ENCODE measurements around the gene SCAPER. TPM values are rescaled to one million over a fixed set of nuclear protein-coding genes. Genes with fewer than 3 reads are reported as not detected.

SCAPER gene
- total and polyA plus RNA-seq, 10 of the 15 experiments (the other 5 are each of a cell fraction or from before 2014, with no cell fraction given): 1.0 to 7.7 (median 3.9) TPM

DNA sequence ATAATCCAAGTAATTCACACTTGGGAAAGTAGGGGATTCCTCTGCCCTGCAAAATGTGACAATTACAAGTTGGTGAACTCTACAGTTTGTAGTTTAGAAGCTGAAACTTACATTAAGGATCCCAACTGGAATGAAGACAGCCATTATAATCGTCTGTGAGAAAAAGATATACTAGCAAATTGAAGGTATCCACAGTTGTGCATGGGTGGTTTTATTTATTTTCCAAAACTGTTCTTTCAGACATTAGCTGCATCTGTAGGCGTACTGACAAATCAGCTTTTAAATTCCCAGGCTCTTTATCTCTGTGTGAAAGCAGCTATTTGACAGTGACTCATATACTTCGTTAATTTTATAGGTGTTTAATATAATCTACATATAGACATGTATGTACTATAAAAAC is 581.1 kb downstream of the SCAPER start (continued):
- TF ChIP-seq, protein P1, sequence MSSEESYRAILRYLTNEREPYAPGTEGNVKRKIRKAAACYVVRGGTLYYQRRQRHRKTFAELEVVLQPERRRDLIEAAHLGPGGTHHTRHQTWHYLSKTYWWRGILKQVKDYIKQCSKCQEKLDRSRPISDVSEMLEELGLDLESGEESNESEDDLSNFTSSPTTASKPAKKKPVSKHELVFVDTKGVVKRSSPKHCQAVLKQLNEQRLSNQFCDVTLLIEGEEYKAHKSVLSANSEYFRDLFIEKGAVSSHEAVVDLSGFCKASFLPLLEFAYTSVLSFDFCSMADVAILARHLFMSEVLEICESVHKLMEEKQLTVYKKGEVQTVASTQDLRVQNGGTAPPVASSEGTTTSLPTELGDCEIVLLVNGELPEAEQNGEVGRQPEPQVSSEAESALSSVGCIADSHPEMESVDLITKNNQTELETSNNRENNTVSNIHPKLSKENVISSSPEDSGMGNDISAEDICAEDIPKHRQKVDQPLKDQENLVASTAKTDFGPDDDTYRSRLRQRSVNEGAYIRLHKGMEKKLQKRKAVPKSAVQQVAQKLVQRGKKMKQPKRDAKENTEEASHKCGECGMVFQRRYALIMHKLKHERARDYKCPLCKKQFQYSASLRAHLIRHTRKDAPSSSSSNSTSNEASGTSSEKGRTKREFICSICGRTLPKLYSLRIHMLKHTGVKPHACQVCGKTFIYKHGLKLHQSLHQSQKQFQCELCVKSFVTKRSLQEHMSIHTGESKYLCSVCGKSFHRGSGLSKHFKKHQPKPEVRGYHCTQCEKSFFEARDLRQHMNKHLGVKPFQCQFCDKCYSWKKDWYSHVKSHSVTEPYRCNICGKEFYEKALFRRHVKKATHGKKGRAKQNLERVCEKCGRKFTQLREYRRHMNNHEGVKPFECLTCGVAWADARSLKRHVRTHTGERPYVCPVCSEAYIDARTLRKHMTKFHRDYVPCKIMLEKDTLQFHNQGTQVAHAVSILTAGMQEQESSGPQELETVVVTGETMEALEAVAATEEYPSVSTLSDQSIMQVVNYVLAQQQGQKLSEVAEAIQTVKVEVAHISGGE (CRISPR knock-in tag; IDR thresholded peaks at IDR 0.05): no peak

DNA sequence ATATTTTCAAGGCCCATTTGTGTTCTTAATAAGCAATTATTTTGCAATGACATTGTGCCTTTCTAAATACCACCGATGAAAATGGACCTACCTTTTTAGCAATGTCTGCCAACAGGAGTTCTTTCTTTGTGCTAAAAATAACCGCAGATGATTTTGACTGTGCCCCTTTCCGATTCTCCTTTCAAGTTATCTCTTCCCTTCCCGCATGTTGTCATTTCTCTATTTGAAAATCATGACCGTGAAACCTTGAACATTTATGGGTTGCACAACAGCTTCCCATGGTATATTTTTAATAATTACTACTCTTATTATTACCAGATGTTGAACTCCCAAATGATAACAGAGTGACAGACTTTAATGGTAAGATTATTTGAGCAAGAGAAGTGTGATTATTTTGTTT is 583.5 kb downstream of the SCAPER start:
- FAIRE-seq (no peak), ATAC-seq (no peak), DNase-seq (ENCODE audit: low read depth, low spot score) (no peak)
- Histone ChIP-seq H2AFZ (ENCODE audit: control insufficient read depth, low read depth, low read length) (no peak overlapping the region), H3K27me3 (replicated peaks in 1 of 2; ENCODE audit: control insufficient read depth in 2 of 2, insufficient read depth in 2 of 2, low read length in 1 of 2) (peaks cover 0 to 1% of the 10 kb centered on the region in 2 experiments; a peak in 2 of 4 replicates), H3K36me3 (ENCODE audit: control insufficient read depth in 2 of 2, insufficient read depth in 2 of 2, low read length in 1 of 2) (no peaks in the 10 kb centered on the region), H3K9ac (ENCODE audit: control insufficient read depth, insufficient read depth, low read length) (no peak overlapping the region), H3K4me1 (ENCODE audit: control insufficient read depth, insufficient read depth, low read length) (no peaks in the 10 kb centered on the region), H3K79me2 (ENCODE audit: control insufficient read depth, insufficient read depth, low read length) (no peaks in the 10 kb centered on the region), H3K9me3 (replicated peaks; ENCODE audit: control insufficient read depth, insufficient read depth, low read length) (no peaks in the 10 kb centered on the region), H4K20me1 (ENCODE audit: control insufficient read depth, insufficient read depth) (no peaks in the 10 kb centered on the region), H3K4me3 (no peak overlapping the region), H3K4me2 (ENCODE audit: control insufficient read depth, insufficient read depth) (no peak overlapping the region), H3K27ac (ENCODE audit: control insufficient read depth, insufficient read depth) (no peak overlapping the region)
- WGBS (ENCODE audit: insufficient coverage, insufficient replicate concordance, low lambda C conversion rate, missing lambda C conversion rate): 42% methylated on average over 5 of the region's 5 CpGs
- BruUV-seq (replicated peaks): no TSS peak
- in situ Hi-C loops (cut with MboI): no loop called here
- ChIA-PET POLR2A (no interaction called here), SMC1A (ENCODE audit: uncharacterized antibody, unreplicated experiment) (no interaction called here), RAD21 (ENCODE audit: unreplicated experiment) (no interaction called here), CTCF (no interaction called here)
- TF ChIP-seq CUX1 (IDR thresholded peaks at IDR 0.05; ENCODE audit: insufficient replicate concordance, low read depth, low read length) (no peak), HDAC2 (IDR thresholded peaks at IDR 0.05) (no peak), POLR2AphosphoS2 (IDR thresholded peaks at IDR 0.05; ENCODE audit: low read depth, low read length) (no peak), HCFC1 (IDR thresholded peaks at IDR 0.05; ENCODE audit: low read length) (no peak), MTA3 (IDR thresholded peaks at IDR 0.05; ENCODE audit: borderline replicate concordance, low read length) (no peak), RB1 (IDR thresholded peaks at IDR 0.05; ENCODE audit: borderline replicate concordance) (no peak), JUNB (IDR thresholded peaks at IDR 0.05) (no peak), NBN (IDR thresholded peaks at IDR 0.05) (no peak), HDAC6 (IDR thresholded peaks at IDR 0.05; ENCODE audit: unreplicated experiment) (no peak), ZNF384 (IDR thresholded peaks at IDR 0.05; ENCODE audit: borderline replicate concordance, low read depth, low read length) (no peak)
- intact Hi-C loops (cut with micrococcal nuclease; ENCODE audit: unreplicated experiment): no loop called here

Data from GM12878 (cell line).